SU-DHL-6 (cell line): ENCODE results near the gene NRP1.

Experiments used
- H2AFZ ChIP-seq: fragments of 200-600 bp; sonication (generic); 2 replicates; pipeline ENCODE4 v1.6.1; 2014; ENCODE audit warnings: low read depth, mild to moderate bottlenecking, moderate library complexity, mixed read lengths, antibody characterized with exemption, low read length; ENCODE audit not compliant: severe bottlenecking
- H3F3A ChIP-seq: fragments of 200-600 bp; shearing (Covaris generic); 2 replicates; pipeline ENCODE4 v1.6.0; 2016; ENCODE audit warnings: antibody characterized with exemption, mild to moderate bottlenecking; ENCODE audit not compliant: insufficient read depth
- H3K27ac ChIP-seq: fragments of 200-600 bp; sonication (generic); 2 replicates; pipeline ENCODE4 v1.5.1; 2016; ENCODE audit warnings: low read depth, mild to moderate bottlenecking, low read length, moderate library complexity, mixed read lengths
- H3K27me3 ChIP-seq: fragments of 200-600 bp; sonication (generic), shearing (Covaris generic); 2 replicates; pipeline ENCODE4 v1.6.0; 2014; ENCODE audit warnings: mild to moderate bottlenecking, low read length
- H3K36me3 ChIP-seq: fragments of 200-600 bp; sonication (generic); 2 replicates; pipeline ENCODE4 v1.6.1; 2014; ENCODE audit warnings: mild to moderate bottlenecking, low read length, mixed read lengths
- H3K4me2 ChIP-seq: fragments of 300-600, 200-600 bp; shearing (Covaris generic), sonication (generic); 2 replicates; pipeline ENCODE4 v1.6.0; 2014; ENCODE audit warnings: low read length, low read depth, mild to moderate bottlenecking; ENCODE audit not compliant: poor library complexity, severe bottlenecking
- H3K4me3 ChIP-seq: fragments of 200-600 bp; sonication (generic); 2 replicates; pipeline ENCODE4 v1.5.1; 2014; ENCODE audit warnings: antibody characterized with exemption, low read length, mild to moderate bottlenecking, mixed read lengths; ENCODE audit not compliant: insufficient read depth, poor library complexity, severe bottlenecking
- H3K79me2 ChIP-seq: fragments of 200-600 bp; sonication (generic); 2 replicates; pipeline ENCODE4 v1.6.1; 2014; ENCODE audit warnings: mild to moderate bottlenecking, low read length, moderate library complexity; ENCODE audit not compliant: insufficient read depth
- H3K9ac ChIP-seq: fragments of 200-600 bp; sonication (generic); 2 replicates; pipeline ENCODE4 v1.7.0; 2014; ENCODE audit warnings: mild to moderate bottlenecking, low read length
- H3K9me2 ChIP-seq: fragments of 200-600 bp; sonication (generic); replicated peaks from 2 replicates; pipeline ENCODE4 v1.6.1; 2014; ENCODE audit warnings: low read length; ENCODE audit not compliant: insufficient read depth
- H3K9me3 ChIP-seq: fragments of 200-600 bp; sonication (generic); 2 replicates; pipeline ENCODE4 v1.6.1; 2014; ENCODE audit warnings: low read length, mixed read lengths; ENCODE audit not compliant: insufficient read depth
- H4K20me1 ChIP-seq: fragments of 200-600 bp; sonication (generic); 2 replicates; pipeline ENCODE4 v1.6.1; 2014; ENCODE audit warnings: low read depth, mild to moderate bottlenecking, antibody characterized with exemption, low read length, moderate library complexity, mixed read lengths
- CTCF ChIP-seq: fragments of 200-600 bp; sonication (generic); IDR thresholded peaks from one replicate; pipeline ENCODE4 v1.5.1; 2017; ENCODE audit warnings: antibody characterized with exemption, mild to moderate bottlenecking, low read length, moderate library complexity; ENCODE audit not compliant: insufficient read depth, poor library complexity, severe bottlenecking
- EZH2phosphoT487 ChIP-seq: fragments of 200-600 bp; sonication (generic), shearing (Covaris generic); conservative IDR thresholded peaks from 2 replicates; pipeline ENCODE4 v1.6.1; 2018; ENCODE audit warnings: mild to moderate bottlenecking, antibody characterized with exemption, low read length, moderate library complexity, mixed read lengths

The NRP1 gene

DNA sequence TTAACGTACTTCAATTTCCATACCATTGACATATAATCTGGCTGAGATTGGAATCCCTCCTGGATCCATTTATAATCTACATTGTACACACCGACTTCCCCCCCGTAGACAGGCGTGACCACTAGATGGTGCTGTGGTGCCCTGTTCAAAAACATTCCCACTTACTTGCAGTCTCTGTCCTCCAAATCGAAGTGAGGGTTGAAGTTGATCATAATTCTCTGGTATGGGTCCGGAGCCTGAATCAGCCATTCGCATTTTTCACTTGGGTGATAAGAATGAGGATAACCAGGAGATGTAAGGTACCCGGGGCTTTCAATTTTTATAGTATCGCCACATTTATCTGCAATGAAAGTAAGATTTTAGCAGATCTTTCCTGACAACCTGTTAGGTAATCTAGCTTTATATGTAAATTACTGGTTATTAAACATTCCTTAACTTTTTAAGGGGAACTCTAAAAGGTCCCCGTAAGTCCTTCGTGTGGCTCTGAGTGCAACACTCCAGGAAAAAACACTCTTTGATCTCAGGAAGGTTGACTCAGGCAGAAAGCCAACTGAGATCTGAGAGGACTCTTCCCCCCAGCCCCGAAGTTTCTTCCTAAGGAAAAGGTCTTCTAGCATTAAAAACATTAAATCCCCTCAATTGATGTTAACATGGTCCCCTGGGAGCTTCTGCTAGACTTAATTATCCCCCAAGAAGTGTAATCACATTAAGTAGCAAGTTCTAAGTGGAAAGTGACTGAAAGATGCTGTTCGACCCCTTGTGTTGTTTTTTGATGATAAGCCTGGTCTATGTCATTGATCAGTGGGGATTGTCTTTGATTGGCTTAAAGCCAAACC, 3.7 kb downstream of the NRP1 start:
- H3K27ac ChIP-seq, result no peak overlapping the region
- H4K20me1 ChIP-seq, result no peaks in the 10 kb centered on the region
- H3K9ac ChIP-seq, result no peak overlapping the region
- no peaks in the 10 kb centered on the region for H3K36me3 ChIP-seq
- no peaks in the 10 kb centered on the region for H3K9me3 ChIP-seq
- no peak overlapping the region for H3K4me2 ChIP-seq
- TF ChIP-seq CTCF, result peak; percentile 84
- no peak for TF ChIP-seq EZH2phosphoT487
- no peaks in the 10 kb centered on the region for H3K79me2 ChIP-seq
- H3K27me3 ChIP-seq, result no peaks in the 10 kb centered on the region
- no peak overlapping the region for H3K4me3 ChIP-seq
- no peak overlapping the region for H2AFZ ChIP-seq
- H3K9me2 ChIP-seq, result no peaks in the 10 kb centered on the region
- no peaks in the 10 kb centered on the region for H3F3A ChIP-seq

DNA sequence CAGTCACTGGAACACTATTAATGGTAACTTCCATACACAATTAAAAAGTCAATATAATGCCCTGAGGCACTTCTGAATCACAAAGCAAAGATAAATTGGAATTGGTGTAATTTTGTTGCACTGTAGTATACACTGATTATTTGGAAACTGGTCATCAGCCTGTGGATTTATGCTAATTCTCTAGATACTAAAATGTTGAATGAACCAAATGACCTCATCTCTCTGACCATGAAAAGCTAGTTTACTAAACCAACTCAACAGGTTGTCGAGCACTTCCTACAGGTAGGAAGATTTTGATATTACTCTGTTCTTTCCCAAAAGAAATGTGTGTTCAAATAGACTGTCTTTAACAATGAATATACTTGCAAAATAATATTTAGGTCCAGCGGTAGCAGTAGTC, 5.3 kb downstream of the NRP1 start:
- H4K20me1 ChIP-seq, result no peaks in the 10 kb centered on the region
- H3F3A ChIP-seq, result no peaks in the 10 kb centered on the region
- no peaks in the 10 kb centered on the region for H3K27me3 ChIP-seq
- no peak overlapping the region for H3K9ac ChIP-seq
- H3K27ac ChIP-seq, result no peak overlapping the region
- H3K4me2 ChIP-seq, result no peak overlapping the region
- no peaks in the 10 kb centered on the region for H3K79me2 ChIP-seq
- no peaks in the 10 kb centered on the region for H3K9me2 ChIP-seq
- no peaks in the 10 kb centered on the region for H3K36me3 ChIP-seq
- no peaks in the 10 kb centered on the region for H3K9me3 ChIP-seq
- H2AFZ ChIP-seq, result no peak overlapping the region
- H3K4me3 ChIP-seq, result no peak overlapping the region
- no peak for TF ChIP-seq CTCF
- no peak for TF ChIP-seq EZH2phosphoT487

DNA sequence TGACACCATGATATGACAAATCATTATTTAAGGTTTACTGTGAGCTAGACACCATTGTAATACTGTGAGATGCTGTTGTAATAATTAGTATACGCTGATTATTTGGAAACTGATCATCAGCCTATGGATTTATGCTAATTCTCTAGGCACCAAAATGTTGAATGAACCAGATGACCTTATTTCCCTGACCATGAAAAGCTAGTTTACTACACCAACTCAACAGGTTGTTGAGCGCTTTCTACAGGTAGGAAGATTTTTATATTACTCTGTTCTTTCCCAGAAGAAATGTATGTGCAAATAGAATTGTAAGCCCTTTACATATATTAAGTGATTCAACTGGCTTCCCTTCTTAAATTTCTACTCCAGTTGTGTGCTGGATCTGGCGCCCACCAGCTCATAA, 6.2 kb downstream of the NRP1 start:
- Histone ChIP-seq H3F3A (no peaks in the 10 kb centered on the region), H3K4me2 (no peak overlapping the region), H3K4me3 (no peak overlapping the region), H4K20me1 (no peaks in the 10 kb centered on the region), H3K79me2 (no peaks in the 10 kb centered on the region), H3K9me3 (no peaks in the 10 kb centered on the region), H3K27me3 (no peaks in the 10 kb centered on the region), H2AFZ (no peak overlapping the region), H3K9me2 (no peaks in the 10 kb centered on the region), H3K36me3 (no peaks in the 10 kb centered on the region), H3K27ac (no peak overlapping the region), H3K9ac (no peak overlapping the region)
- TF ChIP-seq EZH2phosphoT487 (no peak), CTCF (no peak)
